B cell (primary cell): Measurements from ENCODE around the gene ACSS1. TPM values are rescaled to one million over a fixed set of nuclear protein-coding genes. Genes with fewer than 3 reads are reported as not detected.

Experiments
- ATAC-seq: fragments of 200-7000 bp; cut with Tn5 transposase; one replicate; pipeline ENCODE4 v1.10.0; 2021; ENCODE audit warnings: low read depth, mild to moderate bottlenecking, moderate number of reproducible peaks, moderate library complexity
- CTCF ChIA-PET: fragments of 350-600 bp; sonication (Branson Sonifier 250); formaldehyde crosslinking; loops from one replicate; lab custom pipeline; 2021; ENCODE audit warnings: antibody characterized with exemption, inconsistent platforms; lab: Charles Lee
- POLR2A ChIA-PET: fragments of 350-600 bp; sonication (Branson Sonifier 250); formaldehyde crosslinking; loops from one replicate; lab custom pipeline; 2021; ENCODE audit warnings: antibody characterized with exemption; lab: Charles Lee
- DNase-seq: peaks from one replicate; pipeline ENCODE4 v3.0.0; 2013
- H2AFZ ChIP-seq: 2 replicates; pipeline ENCODE4 v1.6.1; 2012; ENCODE audit warnings: mild to moderate bottlenecking, low read depth, low read length; ENCODE audit not compliant: insufficient read depth, poor library complexity, severe bottlenecking
- H3K27ac ChIP-seq, 2 donors: 1 replicate in 1 of 2; 2 replicates in 1 of 2; pipeline ENCODE4 v1.5.1; 2012 to 2013; ENCODE audit warnings: low read length in 2 of 2, mild to moderate bottlenecking in 2 of 2, moderate library complexity in 1 of 2
- H3K27me3 ChIP-seq, 4 experiments: fragments of 200-600 bp in 1 of 4; sonication (generic) in 1 of 4; replicated peaks in 1 of 4; 1 replicate in 2 of 4; 2 replicates in 2 of 4; pipeline versions ENCODE4 v1.6.1 to v1.7.0; 2013 to 2016; ENCODE audit warnings: low read length in 3 of 4, mild to moderate bottlenecking in 2 of 4, mixed read lengths in 1 of 4, moderate library complexity in 1 of 4; ENCODE audit not compliant: insufficient read depth in 4 of 4, control insufficient read depth in 3 of 4; ENCODE audit errors: control extremely low read depth in 1 of 4
- H3K36me3 ChIP-seq, 2 experiments: replicated peaks in 1 of 2; 1 replicate in 1 of 2; 2 replicates in 1 of 2; pipeline versions ENCODE4 v1.6.1 to v1.7.1; 2013; ENCODE audit warnings: low read length in 1 of 2; ENCODE audit not compliant: insufficient read depth in 2 of 2, control insufficient read depth in 1 of 2; ENCODE audit errors: control extremely low read depth in 1 of 2, extremely low read depth in 1 of 2
- H3K4me1 ChIP-seq, 2 donors: fragments of 200-600 bp in 1 of 2; sonication (generic) in 1 of 2; 1 replicate in 1 of 2; 2 replicates in 1 of 2; pipeline versions ENCODE4 v1.5.1 to v1.6.1; 2013 to 2017; ENCODE audit warnings: low read length in 2 of 2; ENCODE audit not compliant: control insufficient read depth in 2 of 2, insufficient read depth in 2 of 2
- H3K4me2 ChIP-seq: replicated peaks from 2 replicates; pipeline ENCODE3; 2012; ENCODE audit warnings: mild to moderate bottlenecking, low read depth, low read length; ENCODE audit not compliant: poor library complexity, severe bottlenecking
- H3K4me3 ChIP-seq, 5 experiments: fragments of 200-600 bp in 1 of 5; sonication (generic) in 1 of 5; 1 replicate in 3 of 5; 2 replicates in 2 of 5; pipeline versions ENCODE4 v1.5.1 to v1.7.0; 2011 to 2016; ENCODE audit warnings: low read length in 4 of 5, mild to moderate bottlenecking in 4 of 5, low read depth in 2 of 5, control low read depth in 1 of 5, moderate library complexity in 1 of 5; ENCODE audit not compliant: insufficient read depth in 1 of 5; ENCODE audit errors: control extremely low read depth in 1 of 5, extremely low read depth in 1 of 5
- H3K79me2 ChIP-seq: fragments of 200-600 bp; sonication (generic); one replicate; pipeline ENCODE4 v1.6.0; 2016; ENCODE audit warnings: low read length; ENCODE audit not compliant: control insufficient read depth, insufficient read depth
- H3K9ac ChIP-seq: fragments of 200-600 bp; sonication (generic); 2 replicates; pipeline ENCODE4 v1.6.1; 2017; ENCODE audit warnings: mild to moderate bottlenecking, low read length, moderate library complexity
- H3K9me3 ChIP-seq, 3 donors: one replicate each; pipeline versions ENCODE4 v1.6.1 to v1.7.1; 2013; ENCODE audit warnings: low read length in 2 of 3; ENCODE audit not compliant: control insufficient read depth in 2 of 3, insufficient read depth in 1 of 3; ENCODE audit errors: control extremely low read depth in 1 of 3
- H4K20me1 ChIP-seq: 2 replicates; pipeline ENCODE4 v1.6.0; 2012; ENCODE audit warnings: mild to moderate bottlenecking, low read length; ENCODE audit not compliant: insufficient read depth, control insufficient read depth, poor library complexity, severe bottlenecking
- H3K27ac Mint-ChIP-seq: one replicate; pipeline ENCODE4 v1.8.0; 2021; ENCODE audit warnings: mixed read lengths
- H3K27me3 Mint-ChIP-seq: one replicate; pipeline ENCODE4 v1.8.0; 2021; ENCODE audit warnings: mixed read lengths
- H3K4me1 Mint-ChIP-seq: one replicate; pipeline ENCODE4 v1.8.0; 2021; ENCODE audit warnings: mixed read lengths
- H3K4me3 Mint-ChIP-seq: one replicate; pipeline ENCODE4 v1.8.0; 2021; ENCODE audit warnings: mixed read lengths
- H3K9me3 Mint-ChIP-seq: one replicate; pipeline ENCODE4 v1.8.0; 2022; ENCODE audit warnings: mixed read lengths; ENCODE audit not compliant: insufficient read depth
- EZH2 ChIP-seq: IDR thresholded peaks from 2 replicates; pipeline ENCODE4 v1.6.1; 2012; ENCODE audit warnings: borderline replicate concordance, low read depth, mild to moderate bottlenecking, moderate library complexity, low read length; ENCODE audit not compliant: insufficient read depth, poor library complexity, severe bottlenecking
- WGBS: methylation state at CpG from one replicate; pipeline ENCODE4 v1.1.5; 2013; ENCODE audit warnings: missing lambda C conversion rate; ENCODE audit not compliant: insufficient coverage; 5-methylcytosine and 5-hydroxymethylcytosine counted together
- intact Hi-C: fragments of 100-400 bp; cut with micrococcal nuclease; formaldehyde crosslinking; loops from one replicate; pipeline ENCODE4 v1.10.0; 2022
- polyA plus RNA-seq: library from polyadenylated mRNA; depleted of rRNA; stranded (reverse); fragments of >200 nt; gene quantifications from 2 replicates; pipeline ENCODE4 v1.2.3, GENCODE V29; 2012
- total RNA-seq, 2 donors: library from RNA; stranded (reverse); fragments of 120-200 nt in 1 of 2; gene quantifications; 1 replicate in 1 of 2; 2 replicates in 1 of 2; pipeline versions ENCODE4 v1.2.3 to v1.2.4, GENCODE V29; 2013 to 2022
- TF ChIP-seq, protein P1 (sequence below): fragments of 200-600 bp; IDR thresholded peaks from one replicate; pipeline ENCODE4 v1.8.0; 2022; ENCODE audit warnings: antibody characterized with exemption, mild to moderate bottlenecking

ACSS1 gene
- total and polyA plus RNA-seq, 2 donors (not counting 1 experiment from before 2014, with no cell fraction given) = 82.7 to 95.5 TPM

DNA sequence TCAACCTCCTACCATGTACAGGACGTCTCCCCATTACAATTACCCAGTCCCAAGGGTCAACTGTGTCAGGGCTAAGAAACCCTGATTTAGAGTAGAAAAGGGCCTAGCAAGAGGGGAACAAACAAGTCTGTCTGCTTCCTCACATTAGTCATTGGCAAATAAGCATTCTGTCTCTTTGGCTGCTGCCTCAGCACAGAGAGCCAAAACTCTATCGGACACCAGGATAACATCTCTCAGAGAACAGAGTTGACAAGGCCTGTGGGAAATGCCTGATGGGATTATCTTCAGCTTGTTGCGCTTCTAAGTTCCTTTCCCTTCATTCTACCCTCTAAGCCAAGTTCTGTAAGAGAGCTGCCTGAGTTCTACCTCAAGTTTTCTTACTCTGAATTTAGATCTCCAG is 43.0 kb upstream of the ACSS1 start:
- Mint-ChIP-seq H3K4me3 (no peak overlapping the region), H3K4me1 (no peaks in the 10 kb centered on the region), H3K27me3 (peaks cover 27% of the 10 kb centered on the region), H3K27ac (no peak overlapping the region), H3K9me3 (no peaks in the 10 kb centered on the region)
- Histone ChIP-seq H3K4me1 (no peaks in the 10 kb centered on the region), H3K4me2 (no peak overlapping the region), H4K20me1 (no peaks in the 10 kb centered on the region), H3K27me3 (peaks cover 0 to 6% (median 1%) of the 10 kb centered on the region in 4 experiments), H3K4me3 (no peak overlapping the region), H3K9me3 (no peaks in the 10 kb centered on the region), H3K36me3 (no peaks in the 10 kb centered on the region), H3K9ac (no peak overlapping the region), H2AFZ (no peak overlapping the region), H3K79me2 (no peaks in the 10 kb centered on the region), H3K27ac (no peak overlapping the region)
- CTCF ChIA-PET = no interaction called here
- DNase-seq (no peak), ATAC-seq (no peak)
- intact Hi-C loops = no loop called here
- 100% methylated on average over 1 of the region's 3 CpGs for WGBS
- TF ChIP-seq EZH2 = no peak
- TF ChIP-seq, protein P1, sequence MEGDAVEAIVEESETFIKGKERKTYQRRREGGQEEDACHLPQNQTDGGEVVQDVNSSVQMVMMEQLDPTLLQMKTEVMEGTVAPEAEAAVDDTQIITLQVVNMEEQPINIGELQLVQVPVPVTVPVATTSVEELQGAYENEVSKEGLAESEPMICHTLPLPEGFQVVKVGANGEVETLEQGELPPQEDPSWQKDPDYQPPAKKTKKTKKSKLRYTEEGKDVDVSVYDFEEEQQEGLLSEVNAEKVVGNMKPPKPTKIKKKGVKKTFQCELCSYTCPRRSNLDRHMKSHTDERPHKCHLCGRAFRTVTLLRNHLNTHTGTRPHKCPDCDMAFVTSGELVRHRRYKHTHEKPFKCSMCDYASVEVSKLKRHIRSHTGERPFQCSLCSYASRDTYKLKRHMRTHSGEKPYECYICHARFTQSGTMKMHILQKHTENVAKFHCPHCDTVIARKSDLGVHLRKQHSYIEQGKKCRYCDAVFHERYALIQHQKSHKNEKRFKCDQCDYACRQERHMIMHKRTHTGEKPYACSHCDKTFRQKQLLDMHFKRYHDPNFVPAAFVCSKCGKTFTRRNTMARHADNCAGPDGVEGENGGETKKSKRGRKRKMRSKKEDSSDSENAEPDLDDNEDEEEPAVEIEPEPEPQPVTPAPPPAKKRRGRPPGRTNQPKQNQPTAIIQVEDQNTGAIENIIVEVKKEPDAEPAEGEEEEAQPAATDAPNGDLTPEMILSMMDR = no peak
- POLR2A ChIA-PET = no interaction called here

DNA sequence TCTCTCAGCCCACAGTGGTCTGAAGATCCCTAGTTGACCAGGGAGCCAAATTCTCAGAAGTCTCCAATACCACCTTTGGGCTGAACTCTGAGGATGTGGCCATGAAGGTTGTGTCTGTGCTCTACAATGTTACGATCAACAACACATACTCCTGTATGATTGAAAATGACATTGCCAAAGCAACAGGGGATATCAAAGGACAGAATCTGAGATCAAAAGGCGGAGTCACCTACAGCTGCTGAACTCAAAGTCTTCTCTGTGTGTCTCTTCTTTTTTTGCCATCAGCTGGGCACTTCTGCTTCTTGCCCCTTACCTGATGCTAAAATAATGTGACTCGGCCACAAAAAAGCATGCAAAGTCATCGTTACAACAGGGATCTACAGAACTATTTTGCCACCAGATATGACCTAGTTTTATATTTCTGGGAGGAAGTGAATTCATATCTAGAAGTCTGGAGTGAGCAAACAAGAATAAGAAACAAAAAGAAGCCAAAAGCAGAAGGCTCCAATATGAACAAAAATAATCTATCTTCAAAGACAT is 41.7 kb upstream of the ACSS1 start:
- H3K36me3 ChIP-seq = no peaks in the 10 kb centered on the region
- H3K27ac Mint-ChIP-seq = no peak overlapping the region
- CTCF ChIA-PET = no interaction called here
- H3K9me3 ChIP-seq = no peaks in the 10 kb centered on the region
- WGBS = 73% methylated on average over 1 of the region's 4 CpGs
- no peak overlapping the region for H3K27ac ChIP-seq
- POLR2A ChIA-PET = no interaction called here
- H3K9ac ChIP-seq = no peak overlapping the region
- H2AFZ ChIP-seq = no peak overlapping the region
- H3K4me1 Mint-ChIP-seq = no peaks in the 10 kb centered on the region
- peaks cover 0 to 6% (median 0%) of the 10 kb centered on the region in 4 experiments for H3K27me3 ChIP-seq
- intact Hi-C loops = no loop called here
- H3K4me2 ChIP-seq = no peak overlapping the region
- H3K4me1 ChIP-seq = no peaks in the 10 kb centered on the region
- DNase-seq (no peak), ATAC-seq (no peak)
- H3K27me3 Mint-ChIP-seq = peaks cover 21% of the 10 kb centered on the region
- H3K79me2 ChIP-seq = no peaks in the 10 kb centered on the region
- TF ChIP-seq EZH2 = no peak
- TF ChIP-seq, protein P1 = no peak
- H4K20me1 ChIP-seq = no peaks in the 10 kb centered on the region
- H3K4me3 ChIP-seq = no peak overlapping the region
- no peaks in the 10 kb centered on the region for H3K9me3 Mint-ChIP-seq
- H3K4me3 Mint-ChIP-seq = no peak overlapping the region
